ENCODE results near the gene CDON. TPM values are rescaled to one million over a fixed set of nuclear protein-coding genes. Genes with fewer than 3 reads are reported as not detected.

Gene CDON
- total and polyA plus RNA-seq, 2 donors from 2014 or later: 0.45 to 4.0 TPM

DNA sequence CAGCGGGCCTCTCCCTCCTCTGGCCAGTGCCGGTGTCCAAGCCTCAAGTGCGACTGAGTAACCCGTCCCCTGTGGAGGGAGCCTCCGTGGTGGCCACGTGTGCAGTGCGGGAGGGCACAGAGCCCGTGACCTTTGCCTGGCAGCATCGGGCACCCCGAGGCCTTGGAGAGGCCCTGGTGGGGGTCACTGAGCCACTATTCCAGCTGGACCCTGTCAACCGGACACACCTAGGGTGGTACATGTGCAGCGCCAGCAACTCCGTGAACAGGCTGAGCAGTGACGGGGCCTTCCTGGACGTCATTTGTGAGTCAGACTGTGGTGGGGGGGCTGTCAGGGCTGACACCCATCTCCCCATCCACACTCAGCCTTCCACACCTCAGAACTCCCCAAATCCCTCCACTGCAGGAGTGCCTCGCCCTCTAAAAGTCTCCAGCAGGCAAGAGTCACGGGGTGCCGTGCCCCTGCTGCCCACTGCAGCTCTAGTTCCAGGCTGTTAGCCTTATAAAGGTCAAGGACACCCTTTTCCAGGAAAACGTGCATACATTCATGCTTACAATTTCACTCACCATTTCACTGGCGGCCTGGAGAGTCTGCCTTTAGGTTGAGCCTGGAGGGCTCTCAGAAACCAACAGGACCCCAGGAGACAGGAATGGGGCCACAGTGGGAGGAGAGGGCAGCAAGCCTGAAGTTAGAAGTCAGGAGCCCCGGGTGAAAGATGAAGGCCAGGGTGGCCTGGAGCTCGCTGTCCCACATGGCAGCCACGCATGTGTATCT, 114.2 kb downstream of the CDON start:
- Histone ChIP-seq H3K27me3 (ENCODE audit: control insufficient read depth, insufficient read depth, low read length) (no peaks in the 10 kb centered on the region), H3K9me3 (ENCODE audit: control insufficient read depth in 2 of 3, insufficient read depth in 1 of 3, low read length in 3 of 3) (no peaks in the 10 kb centered on the region), H3K4me3 (ENCODE audit: low read length in 3 of 3) (no peak overlapping the region), H3K4me1 (ENCODE audit: control insufficient read depth in 2 of 3, insufficient read depth in 2 of 3, low read depth in 1 of 3, low read length in 3 of 3) (no peaks in the 10 kb centered on the region), H3K9ac (ENCODE audit: low read length in 3 of 3) (no peak overlapping the region), H3K27ac (ENCODE audit: low read depth in 2 of 2, low read length in 2 of 2) (no peak overlapping the region), H3K36me3 (ENCODE audit: control insufficient read depth in 2 of 3, insufficient read depth in 3 of 3, low read length in 3 of 3) (no peaks in the 10 kb centered on the region)
- DNase-seq (no peak), FAIRE-seq (no peak)
- TF ChIP-seq, protein P1, sequence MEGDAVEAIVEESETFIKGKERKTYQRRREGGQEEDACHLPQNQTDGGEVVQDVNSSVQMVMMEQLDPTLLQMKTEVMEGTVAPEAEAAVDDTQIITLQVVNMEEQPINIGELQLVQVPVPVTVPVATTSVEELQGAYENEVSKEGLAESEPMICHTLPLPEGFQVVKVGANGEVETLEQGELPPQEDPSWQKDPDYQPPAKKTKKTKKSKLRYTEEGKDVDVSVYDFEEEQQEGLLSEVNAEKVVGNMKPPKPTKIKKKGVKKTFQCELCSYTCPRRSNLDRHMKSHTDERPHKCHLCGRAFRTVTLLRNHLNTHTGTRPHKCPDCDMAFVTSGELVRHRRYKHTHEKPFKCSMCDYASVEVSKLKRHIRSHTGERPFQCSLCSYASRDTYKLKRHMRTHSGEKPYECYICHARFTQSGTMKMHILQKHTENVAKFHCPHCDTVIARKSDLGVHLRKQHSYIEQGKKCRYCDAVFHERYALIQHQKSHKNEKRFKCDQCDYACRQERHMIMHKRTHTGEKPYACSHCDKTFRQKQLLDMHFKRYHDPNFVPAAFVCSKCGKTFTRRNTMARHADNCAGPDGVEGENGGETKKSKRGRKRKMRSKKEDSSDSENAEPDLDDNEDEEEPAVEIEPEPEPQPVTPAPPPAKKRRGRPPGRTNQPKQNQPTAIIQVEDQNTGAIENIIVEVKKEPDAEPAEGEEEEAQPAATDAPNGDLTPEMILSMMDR (IDR thresholded peaks at IDR 0.05; ENCODE audit: borderline replicate concordance, extremely low read depth, insufficient read depth): no peak
- intact Hi-C loops (cut with DNase I): no loop called here

- Histone ChIP-seq H3K9me3 (ENCODE audit: control insufficient read depth in 2 of 3, insufficient read depth in 1 of 3, low read length in 3 of 3) (no peaks in the 10 kb centered on the region), H3K27ac (ENCODE audit: low read depth in 2 of 2, low read length in 2 of 2) (no peak overlapping the region), H3K27me3 (ENCODE audit: control insufficient read depth, insufficient read depth, low read length) (no peaks in the 10 kb centered on the region), H3K4me1 (ENCODE audit: control insufficient read depth in 2 of 3, insufficient read depth in 2 of 3, low read depth in 1 of 3, low read length in 3 of 3) (no peaks in the 10 kb centered on the region), H3K9ac (ENCODE audit: low read length in 3 of 3) (no peak overlapping the region), H3K4me3 (ENCODE audit: low read length in 3 of 3) (no peak overlapping the region), H3K36me3 (ENCODE audit: control insufficient read depth in 2 of 3, insufficient read depth in 3 of 3, low read length in 3 of 3) (no peaks in the 10 kb centered on the region)
- intact Hi-C loops (cut with DNase I): no loop called here
- TF ChIP-seq, protein P1 (IDR thresholded peaks at IDR 0.05; ENCODE audit: borderline replicate concordance, extremely low read depth, insufficient read depth): no peak
- FAIRE-seq (no peak), DNase-seq (no peak)
Measured at GRCh38 chr11:125947419-125948277, 115.0 kb downstream of the CDON start.

DNA sequence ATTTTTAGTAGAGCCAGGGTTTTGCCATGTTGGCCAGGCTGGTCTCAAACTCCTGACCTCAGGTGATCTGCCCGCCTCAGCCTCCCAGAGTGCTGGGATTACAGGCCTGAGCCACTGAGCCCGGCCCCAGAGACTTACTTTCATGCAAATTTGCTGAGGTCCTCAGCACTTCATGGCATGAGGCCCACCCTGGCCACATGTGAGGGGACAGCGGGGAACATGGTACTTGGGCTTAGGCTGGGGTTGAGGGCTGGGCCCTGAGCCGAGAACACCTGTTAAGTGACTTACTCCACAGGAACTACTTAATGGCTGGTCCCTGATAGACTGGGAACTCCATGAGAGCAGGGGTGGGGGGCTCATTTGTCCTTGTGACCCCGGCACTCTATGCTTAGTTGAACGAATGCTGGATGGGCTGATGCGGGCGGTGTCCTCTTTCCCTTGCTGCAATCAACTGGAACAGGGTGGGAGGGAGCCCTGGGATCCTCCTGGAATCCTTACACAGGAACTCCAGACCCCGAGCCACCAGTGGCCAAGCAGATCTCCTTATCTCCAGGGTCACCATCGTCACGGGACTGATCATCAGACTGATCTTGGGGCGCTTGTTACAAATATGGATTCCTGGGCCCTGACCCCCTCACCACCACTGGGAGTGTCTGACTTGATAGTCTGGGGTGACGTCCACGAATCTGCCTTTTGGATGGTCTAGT, 115.8 kb downstream of the CDON start:
- Histone ChIP-seq H3K4me1 (ENCODE audit: control insufficient read depth in 2 of 3, insufficient read depth in 2 of 3, low read depth in 1 of 3, low read length in 3 of 3) (no peaks in the 10 kb centered on the region), H3K27me3 (ENCODE audit: control insufficient read depth, insufficient read depth, low read length) (no peaks in the 10 kb centered on the region), H3K4me3 (ENCODE audit: low read length in 3 of 3) (no peak overlapping the region), H3K27ac (ENCODE audit: low read depth in 2 of 2, low read length in 2 of 2) (no peak overlapping the region), H3K36me3 (ENCODE audit: control insufficient read depth in 2 of 3, insufficient read depth in 3 of 3, low read length in 3 of 3) (no peaks in the 10 kb centered on the region), H3K9ac (ENCODE audit: low read length in 3 of 3) (no peak overlapping the region), H3K9me3 (ENCODE audit: control insufficient read depth in 2 of 3, insufficient read depth in 1 of 3, low read length in 3 of 3) (no peaks in the 10 kb centered on the region)
- DNase-seq: no peak
- intact Hi-C loops (cut with DNase I): no loop called here
- TF ChIP-seq, protein P1 (IDR thresholded peaks at IDR 0.05; ENCODE audit: borderline replicate concordance, extremely low read depth, insufficient read depth): no peak
- FAIRE-seq: no peak
